H1 (cell line): Measurements from ENCODE around the gene ASCC3. TPM values are rescaled to one million over a fixed set of nuclear protein-coding genes. Genes with fewer than 3 reads are reported as not detected.

ENCODE experiments used
- CTCF ChIA-PET: fragments of 300-600 bp; sonication (Branson Sonifier 250); formaldehyde crosslinking; loops from one replicate; lab custom pipeline; 2021; ENCODE audit not compliant: partially characterized antibody; lab: Charles Lee
- POLR2A ChIA-PET: fragments of 300-600 bp; sonication (Branson Sonifier 250); formaldehyde crosslinking; loops from one replicate; lab custom pipeline; 2021; ENCODE audit warnings: inconsistent platforms; ENCODE audit not compliant: partially characterized antibody; lab: Charles Lee
- DNase-seq, 2 experiments: peaks; one replicate each; pipeline versions ENCODE4 v3.0.0 to v3.0.0-alpha.2; 2010 to 2022; ENCODE audit warnings: low spot score in 2 of 2, low read depth in 1 of 2, mixed read lengths in 1 of 2
- FAIRE-seq: peaks from 2 replicates; lab custom pipeline; 2011; peaks lifted over from hg19 to GRCh38; lab: Jason Lieb, UNC
- H2AFZ ChIP-seq: 2 replicates; pipeline ENCODE4 v1.8.1; 2012; ENCODE audit warnings: low read length, inconsistent platforms
- H2AK5ac ChIP-seq: 2 replicates; pipeline ENCODE4 v1.6.1; 2013; ENCODE audit warnings: low read depth, low read length
- H2BK120ac ChIP-seq: replicated peaks from 2 replicates; pipeline ENCODE3; 2013; ENCODE audit warnings: low read depth, low read length, inconsistent platforms
- H2BK12ac ChIP-seq: 2 replicates; pipeline ENCODE4 v1.6.1; 2013; ENCODE audit warnings: low read depth, low read length
- H2BK15ac ChIP-seq: 2 replicates; pipeline ENCODE4 v1.6.1; 2013; ENCODE audit warnings: low read length
- H2BK20ac ChIP-seq: 2 replicates; pipeline ENCODE4 v1.6.1; 2013; ENCODE audit warnings: low read length
- H2BK5ac ChIP-seq: 2 replicates; pipeline ENCODE4 v1.6.1; 2013; ENCODE audit warnings: low read depth, low read length
- H3K14ac ChIP-seq: 2 replicates; pipeline ENCODE4 v1.6.1; 2013; ENCODE audit warnings: inconsistent platforms; ENCODE audit not compliant: insufficient read length
- H3K18ac ChIP-seq: 2 replicates; pipeline ENCODE4 v1.6.1; 2013; ENCODE audit warnings: low read length; ENCODE audit errors: extremely low read depth
- H3K23ac ChIP-seq: 2 replicates; pipeline ENCODE4 v1.6.1; 2013; ENCODE audit warnings: inconsistent platforms; ENCODE audit not compliant: insufficient read length
- H3K23me2 ChIP-seq: 2 replicates; pipeline ENCODE4 v1.6.1; 2013; ENCODE audit warnings: low read depth, low read length
- H3K27ac ChIP-seq: 2 replicates; pipeline ENCODE4 v1.6.1; 2011; ENCODE audit warnings: low read depth, low read length, inconsistent platforms
- H3K27me3 ChIP-seq, 4 experiments: replicated peaks in 1 of 4; 1 replicate in 1 of 4; 2 replicates in 3 of 4; pipeline versions ENCODE4 v1.6.1 to v1.8.1; 2011 to 2013; ENCODE audit warnings: low read length in 3 of 4, mild to moderate bottlenecking in 3 of 4, inconsistent platforms in 2 of 4, mixed read lengths in 2 of 4, moderate library complexity in 1 of 4; ENCODE audit not compliant: control insufficient read depth in 3 of 4, insufficient read depth in 3 of 4; ENCODE audit errors: extremely low read depth in 1 of 4
- H3K36me3 ChIP-seq, 4 experiments: 2 replicates each; pipeline versions ENCODE4 v1.6.1 to v1.8.1; 2011 to 2013; ENCODE audit warnings: mild to moderate bottlenecking in 4 of 4, low read length in 3 of 4, moderate library complexity in 2 of 4, control low read depth in 1 of 4, inconsistent platforms in 1 of 4; ENCODE audit not compliant: insufficient read depth in 4 of 4, control insufficient read depth in 2 of 4
- H3K4ac ChIP-seq: replicated peaks from 2 replicates; pipeline ENCODE3; 2013; ENCODE audit warnings: low read length, low read depth, mixed read lengths, inconsistent platforms; ENCODE audit not compliant: insufficient read length
- H3K4me1 ChIP-seq, 4 experiments: replicated peaks in 1 of 4; 1 replicate in 1 of 4; 2 replicates in 3 of 4; pipeline versions ENCODE4 v1.6.1 to v1.8.1; 2011 to 2013; ENCODE audit warnings: low read length in 3 of 4, inconsistent platforms in 2 of 4, mixed read lengths in 1 of 4; ENCODE audit not compliant: insufficient read depth in 4 of 4, control insufficient read depth in 3 of 4
- H3K4me2 ChIP-seq, 2 experiments: 2 replicates each; pipeline versions ENCODE4 v1.6.1 to v1.8.1; 2011 to 2013; ENCODE audit warnings: low read depth in 2 of 2, low read length in 2 of 2, control low read depth in 1 of 2, inconsistent platforms in 1 of 2, mild to moderate bottlenecking in 1 of 2; ENCODE audit not compliant: insufficient read depth in 1 of 2
- H3K4me3 ChIP-seq, 4 experiments: fragments of 200-600, 300-600 bp in 1 of 4; sonication (generic), shearing (Covaris generic), sonication (Bioruptor Twin) in 1 of 4; 2 replicates each; pipeline versions ENCODE4 v1.5.1 to v1.8.1; 2011 to 2016; ENCODE audit warnings: low read length in 4 of 4, low read depth in 3 of 4, control low read depth in 2 of 4, inconsistent platforms in 2 of 4, mild to moderate bottlenecking in 2 of 4, mixed read lengths in 1 of 4, moderate library complexity in 1 of 4; ENCODE audit not compliant: insufficient read depth in 2 of 4; ENCODE audit errors: extremely low read depth in 1 of 4
- H3K56ac ChIP-seq: replicated peaks from 2 replicates; pipeline ENCODE3; 2013; ENCODE audit warnings: low read depth, mild to moderate bottlenecking, mixed read lengths, low read length, inconsistent platforms; ENCODE audit not compliant: insufficient read length
- H3K79me1 ChIP-seq: 2 replicates; pipeline ENCODE4 v1.6.1; 2013; ENCODE audit warnings: low read depth, low read length, control low read depth
- H3K79me2 ChIP-seq, 2 experiments: 2 replicates each; pipeline versions ENCODE4 v1.6.1 to v1.8.1; 2012 to 2013; ENCODE audit warnings: low read length in 2 of 2, mild to moderate bottlenecking in 2 of 2, inconsistent platforms in 1 of 2; ENCODE audit not compliant: insufficient read depth in 2 of 2, control insufficient read depth in 1 of 2
- H3K9ac ChIP-seq, 4 experiments: replicated peaks in 1 of 4; 1 replicate in 1 of 4; 2 replicates in 3 of 4; pipeline versions ENCODE4 v1.6.1 to v1.8.1; 2011 to 2013; ENCODE audit warnings: low read depth in 3 of 4, low read length in 3 of 4, control low read depth in 2 of 4, mild to moderate bottlenecking in 2 of 4, moderate library complexity in 2 of 4, inconsistent platforms in 1 of 4; ENCODE audit errors: extremely low read depth in 1 of 4
- H3K9me3 ChIP-seq, 2 experiments: 2 replicates each; pipeline versions ENCODE4 v1.6.1 to v1.8.1; 2012 to 2013; ENCODE audit warnings: mild to moderate bottlenecking in 2 of 2, moderate library complexity in 2 of 2, control low read depth in 1 of 2, inconsistent platforms in 1 of 2, low read depth in 1 of 2, low read length in 1 of 2, mixed read lengths in 1 of 2; ENCODE audit not compliant: insufficient read depth in 2 of 2
- H4K20me1 ChIP-seq, 2 experiments: replicated peaks in 1 of 2; 2 replicates each; pipeline versions ENCODE3 to v1.8.1; 2011 to 2013; ENCODE audit warnings: inconsistent platforms in 2 of 2, low read length in 2 of 2, mild to moderate bottlenecking in 1 of 2; ENCODE audit not compliant: insufficient read depth in 2 of 2, control insufficient read depth in 1 of 2
- H4K5ac ChIP-seq: 2 replicates; pipeline ENCODE4 v1.6.1; 2013; ENCODE audit warnings: low read length, low read depth, mixed read lengths, inconsistent platforms; ENCODE audit not compliant: insufficient read length
- H4K8ac ChIP-seq: 2 replicates; pipeline ENCODE4 v1.8.0; 2013; ENCODE audit warnings: mild to moderate bottlenecking, moderate library complexity, low read length, inconsistent platforms; ENCODE audit not compliant: insufficient read depth; ENCODE audit errors: extremely low read depth
- H4K91ac ChIP-seq: replicated peaks from 2 replicates; pipeline ENCODE3; 2013; ENCODE audit warnings: low read length, mixed read lengths, inconsistent platforms; ENCODE audit not compliant: insufficient read length
- ASH2L ChIP-seq: fragments of 200-600, 300-600 bp; sonication (generic); IDR thresholded peaks from one replicate; pipeline ENCODE4 v1.7.1; 2017; ENCODE audit warnings: low read length
- E2F6 ChIP-seq: IDR thresholded peaks from 2 replicates; pipeline ENCODE4 v1.6.1; 2012; ENCODE audit warnings: inconsistent platforms
- JUND ChIP-seq: IDR thresholded peaks from 2 replicates; pipeline ENCODE4 v1.6.1; 2011; ENCODE audit warnings: mild to moderate bottlenecking, improper control_type of control experiment, low read length
- KDM4A ChIP-seq: IDR thresholded peaks from one replicate; pipeline ENCODE4 v1.7.1; 2012; ENCODE audit warnings: low read depth, mild to moderate bottlenecking, moderate library complexity, low read length, inconsistent platforms; ENCODE audit not compliant: severe bottlenecking
- MAFK ChIP-seq: IDR thresholded peaks from 2 replicates; pipeline ENCODE4 v1.6.1; 2012; ENCODE audit warnings: low read depth, mild to moderate bottlenecking, improper control_type of control experiment, low read length
- NANOG ChIP-seq: IDR thresholded peaks from 2 replicates; pipeline ENCODE4 v1.6.1; 2011; ENCODE audit warnings: low read length, low read depth, mild to moderate bottlenecking, inconsistent platforms; ENCODE audit not compliant: insufficient read depth, poor library complexity, severe bottlenecking
- POLR2A ChIP-seq, 2 experiments: IDR thresholded peaks; 1 replicate in 1 of 2; 2 replicates in 1 of 2; pipeline ENCODE4 v1.6.1; 2011; ENCODE audit warnings: low read depth in 2 of 2, low read length in 2 of 2, mild to moderate bottlenecking in 2 of 2; ENCODE audit errors: control extremely low read depth in 1 of 2
- RBBP5 ChIP-seq: IDR thresholded peaks from 2 replicates; pipeline ENCODE4 v1.7.1; 2012; ENCODE audit warnings: low read depth, mild to moderate bottlenecking, inconsistent platforms, low read length, moderate library complexity, borderline replicate concordance
- RNF2 ChIP-seq: fragments of 200-900, 300-1000 bp; sonication (generic); IDR thresholded peaks from 2 replicates; pipeline ENCODE4 v1.7.1; 2016; ENCODE audit warnings: borderline replicate concordance, low read depth, mild to moderate bottlenecking, antibody characterized with exemption, low read length; ENCODE audit not compliant: poor library complexity, severe bottlenecking; ENCODE audit errors: missing control alignments
- RXRA ChIP-seq: IDR thresholded peaks from 2 replicates; pipeline ENCODE4 v1.6.1; 2011; ENCODE audit warnings: low read depth, mild to moderate bottlenecking, low read length, moderate library complexity; ENCODE audit not compliant: insufficient read depth
- SUZ12 ChIP-seq: fragments of 200-600 bp; sonication (generic); IDR thresholded peaks from 2 replicates; pipeline ENCODE4 v1.6.1; 2012; ENCODE audit warnings: mild to moderate bottlenecking, inconsistent platforms, low read length, moderate library complexity, mixed read lengths
- TAF1 ChIP-seq: IDR thresholded peaks from 2 replicates; pipeline ENCODE4 v1.6.1; 2011; ENCODE audit warnings: mild to moderate bottlenecking, low read depth, low read length
- ZNF274 ChIP-seq: IDR thresholded peaks from 2 replicates; pipeline ENCODE4 v1.7.0; 2012; ENCODE audit warnings: low read length, borderline replicate concordance; ENCODE audit errors: extremely low read depth
- WGBS, 2 experiments: shearing (Covaris generic) in 1 of 2; methylation state at CpG; one replicate each; pipeline versions ENCODE4 v1.1.6 to v1.1.7; 2013 to 2015; ENCODE audit warnings: low lambda C conversion rate in 2 of 2, mixed read lengths in 2 of 2, inconsistent platforms in 1 of 2, low coverage in 1 of 2, missing lambda C conversion rate in 1 of 2; ENCODE audit not compliant: insufficient replicate concordance in 2 of 2, insufficient coverage in 1 of 2, insufficient read length in 1 of 2; ENCODE audit errors: extremely low coverage in 1 of 2, missing lambda C conversion rate in 1 of 2; 5-methylcytosine and 5-hydroxymethylcytosine counted together
- polyA plus RNA-seq, 7 experiments: library from polyadenylated mRNA; depleted of rRNA in 3 of 7; stranded (reverse) in 5 of 7; unstranded in 2 of 7; fragments of >200 nt in 5 of 7; fragments of 200-250 nt in 2 of 7; gene quantifications; 1 replicate in 5 of 7; 2 replicates in 1 of 7; 4 replicates in 1 of 7; pipeline versions ENCODE4 v1.2.1 to v1.2.3, GENCODE V29; 2011 to 2013; ENCODE audit warnings: missing spikeins in 2 of 7, mixed read lengths in 2 of 7
- total RNA-seq: library from RNA; stranded (reverse); fragmentation: NEBNext Ultra II Directional; extraction: Animal tissue kit (Norgen Biotek cat#: 25700); gene quantifications from 2 replicates; pipeline ENCODE4 v1.2.1, GENCODE V29; 2021

The ASCC3 gene
- total and polyA plus RNA-seq, 2 of the 8 experiments (the other 6 are each of a cell fraction or from before 2014, with no cell fraction given): 37.5 to 77.8 TPM

DNA sequence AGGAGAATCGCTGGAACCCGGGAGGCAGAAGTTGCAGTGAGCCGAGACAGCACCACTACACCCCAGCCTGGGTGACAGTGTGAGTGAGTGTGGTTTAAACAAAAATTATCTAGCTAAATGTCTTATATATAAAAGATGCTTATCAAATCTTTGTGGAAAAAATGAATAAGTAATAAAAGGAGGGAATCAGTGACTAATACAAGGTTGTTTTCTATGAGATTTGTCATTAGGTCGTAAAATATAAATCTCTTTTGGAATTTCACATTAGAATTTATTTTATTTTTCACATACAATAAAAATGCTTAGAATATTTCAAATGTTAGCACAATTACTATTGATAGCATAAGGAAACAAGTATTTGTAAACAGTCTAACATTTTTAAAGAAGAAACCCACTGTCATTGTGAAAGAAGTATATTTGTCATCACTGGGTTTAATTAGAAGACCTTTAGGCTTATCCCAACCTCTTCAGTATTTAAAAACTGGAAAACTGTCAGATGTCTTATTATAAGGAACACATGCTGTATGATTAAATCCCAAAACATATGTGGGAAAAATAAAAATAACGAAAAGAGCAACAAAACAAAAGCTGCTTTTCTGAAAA is 47.1 kb downstream of the ASCC3 start:
- Histone ChIP-seq H3K27ac (no peak overlapping the region), H3K9ac (no peak overlapping the region), H4K5ac (no peak overlapping the region), H4K20me1 (peaks cover 0 to 1% of the 10 kb centered on the region in 2 experiments), H3K27me3 (no peaks in the 10 kb centered on the region), H2BK120ac (no peak overlapping the region), H2AFZ (no peak overlapping the region), H2BK20ac (no peak overlapping the region), H3K9me3 (peaks cover 3 to 4% of the 10 kb centered on the region in 2 experiments; a peak in 3 of 4 replicates), H3K4me1 (no peaks in the 10 kb centered on the region), H4K91ac (no peak overlapping the region), H3K36me3 (peaks cover 0 to 4% (median 2%) of the 10 kb centered on the region in 4 experiments; a peak in 2 of 8 replicates), H4K8ac (no peak overlapping the region), H3K4ac (no peak overlapping the region), H3K18ac (no peak overlapping the region), H3K79me1 (no peaks in the 10 kb centered on the region; the same call in 1 of the 2 replicates), H3K14ac (no peak overlapping the region), H2AK5ac (no peak overlapping the region), H3K4me2 (no peak overlapping the region), H3K4me3 (no peak overlapping the region), H3K79me2 (peaks cover 0 to 52% of the 10 kb centered on the region in 2 experiments; a peak in 2 of 4 replicates), H3K56ac (no peak overlapping the region), H2BK12ac (no peak overlapping the region), H2BK5ac (no peak overlapping the region), H2BK15ac (no peak overlapping the region), H3K23ac (no peak overlapping the region), H3K23me2 (no peaks in the 10 kb centered on the region)
- DNase-seq (no peak), FAIRE-seq (no peak)
- ChIA-PET POLR2A (no interaction called here), CTCF (no interaction called here)
- WGBS, 2 experiments: 85% methylated on average over 5 of the region's 5 CpGs; no CpG with 5 or more reads in 1 of the 2 experiments
- TF ChIP-seq RNF2: no peak
- TF ChIP-seq RBBP5: no peak
- no peak for TF ChIP-seq JUND
- TF ChIP-seq NANOG: no peak
- no peak for TF ChIP-seq MAFK
- TF ChIP-seq KDM4A: no peak
- no peak for TF ChIP-seq SUZ12
- TF ChIP-seq TAF1: no peak
- no peak for TF ChIP-seq E2F6
- TF ChIP-seq POLR2A (IDR thresholded peaks at IDR 0.05; ENCODE audit: control extremely low read depth in 1 of 2, low read depth in 2 of 2, low read length in 2 of 2): no peak
- TF ChIP-seq ASH2L: no peak
- no peak for TF ChIP-seq ZNF274
- TF ChIP-seq RXRA: no peak
